ENCODE results near the gene TBC1D2B. TPM values are rescaled to one million over a fixed set of nuclear protein-coding genes. Genes with fewer than 3 reads are reported as not detected.

The TBC1D2B gene
- 13.7 and 15.4 TPM in 2 replicates for total RNA-seq

DNA sequence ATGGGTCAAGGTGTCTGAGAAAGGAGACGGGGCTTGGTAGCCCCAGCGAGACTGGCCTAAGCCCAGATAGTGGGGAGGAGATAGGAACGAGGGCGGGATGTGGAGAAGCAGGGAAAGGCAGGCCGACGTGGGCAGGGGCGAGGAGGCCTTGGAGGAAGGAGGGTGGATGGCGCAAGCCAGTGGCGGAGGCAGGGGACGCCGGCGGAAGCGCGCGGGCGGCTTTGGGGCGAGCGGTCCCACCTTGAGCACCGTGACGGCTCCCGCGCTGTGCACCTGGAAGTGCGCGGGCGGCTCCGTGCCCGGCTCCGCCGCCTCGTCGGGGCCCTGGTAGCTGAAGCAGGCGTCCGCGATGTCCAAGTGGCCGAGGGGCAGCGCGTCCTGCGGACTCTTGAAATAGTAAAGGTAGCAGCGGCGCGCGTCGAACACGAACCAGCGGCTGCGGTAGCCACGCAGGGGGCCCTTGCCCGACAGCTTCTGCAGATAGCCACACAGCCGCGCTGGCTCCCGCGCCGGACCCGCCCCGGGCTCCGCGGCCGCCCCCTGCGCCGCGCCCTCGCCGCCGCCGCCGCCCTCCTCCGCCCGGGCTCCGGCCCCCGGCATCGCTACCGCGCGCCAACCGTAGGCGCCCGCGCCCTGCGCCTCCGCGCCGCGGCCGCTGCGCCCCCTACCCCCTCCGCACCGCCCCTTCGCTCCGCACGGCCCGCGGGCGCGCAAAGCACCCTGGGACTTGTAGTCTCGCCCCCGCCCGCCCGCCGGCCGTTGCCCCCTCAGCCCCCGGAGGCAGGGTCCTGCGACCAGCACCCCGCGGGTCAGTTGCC lies at the start of gene TBC1D2B:
Gene TBC1D2B (minus strand): TSS at position 659 of the 818 bp plus-strand sequence. CDS start 59 bp downstream, at position 600.
- TF ChIP-seq, protein P1, sequence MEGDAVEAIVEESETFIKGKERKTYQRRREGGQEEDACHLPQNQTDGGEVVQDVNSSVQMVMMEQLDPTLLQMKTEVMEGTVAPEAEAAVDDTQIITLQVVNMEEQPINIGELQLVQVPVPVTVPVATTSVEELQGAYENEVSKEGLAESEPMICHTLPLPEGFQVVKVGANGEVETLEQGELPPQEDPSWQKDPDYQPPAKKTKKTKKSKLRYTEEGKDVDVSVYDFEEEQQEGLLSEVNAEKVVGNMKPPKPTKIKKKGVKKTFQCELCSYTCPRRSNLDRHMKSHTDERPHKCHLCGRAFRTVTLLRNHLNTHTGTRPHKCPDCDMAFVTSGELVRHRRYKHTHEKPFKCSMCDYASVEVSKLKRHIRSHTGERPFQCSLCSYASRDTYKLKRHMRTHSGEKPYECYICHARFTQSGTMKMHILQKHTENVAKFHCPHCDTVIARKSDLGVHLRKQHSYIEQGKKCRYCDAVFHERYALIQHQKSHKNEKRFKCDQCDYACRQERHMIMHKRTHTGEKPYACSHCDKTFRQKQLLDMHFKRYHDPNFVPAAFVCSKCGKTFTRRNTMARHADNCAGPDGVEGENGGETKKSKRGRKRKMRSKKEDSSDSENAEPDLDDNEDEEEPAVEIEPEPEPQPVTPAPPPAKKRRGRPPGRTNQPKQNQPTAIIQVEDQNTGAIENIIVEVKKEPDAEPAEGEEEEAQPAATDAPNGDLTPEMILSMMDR (IDR thresholded peaks at IDR 0.05; ENCODE audit: insufficient read depth, low read length, severe bottlenecking), result no peak
- H3K4me3 ChIP-seq (ENCODE audit: low read depth, low read length), result peak within 1 kb of the TSS; percentile 74
- no peak for FAIRE-seq
- no peaks in the 10 kb centered on the region for H3K36me3 ChIP-seq (ENCODE audit: control insufficient read depth, insufficient read depth, low read length)
- peak; percentile 26 for DNase-seq (ENCODE audit: low read depth)
- no peaks in the 10 kb centered on the region for H3K27me3 ChIP-seq (ENCODE audit: control insufficient read depth, insufficient read depth, low read length)

GRCh38 chr15:78125267-78125666 lies 47.8 kb upstream of the TBC1D2B start:
- TF ChIP-seq, protein P1 (IDR thresholded peaks at IDR 0.05; ENCODE audit: insufficient read depth, low read length, severe bottlenecking), result no peak
- Histone ChIP-seq H3K27me3 (ENCODE audit: control insufficient read depth, insufficient read depth, low read length) (peaks cover 2% of the 10 kb centered on the region), H3K4me3 (ENCODE audit: low read depth, low read length) (no peak overlapping the region), H3K36me3 (ENCODE audit: control insufficient read depth, insufficient read depth, low read length) (no peaks in the 10 kb centered on the region)
- DNase-seq (ENCODE audit: low read depth), result no peak
- no peak for FAIRE-seq

- Histone ChIP-seq H3K27me3 (ENCODE audit: control insufficient read depth, insufficient read depth, low read length) (peaks cover 2% of the 10 kb centered on the region), H3K4me3 (ENCODE audit: low read depth, low read length) (no peak overlapping the region), H3K36me3 (ENCODE audit: control insufficient read depth, insufficient read depth, low read length) (no peaks in the 10 kb centered on the region)
- no peak for FAIRE-seq
- DNase-seq (ENCODE audit: low read depth), result no peak
- TF ChIP-seq, protein P1 (IDR thresholded peaks at IDR 0.05; ENCODE audit: insufficient read depth, low read length, severe bottlenecking), result no peak
Observed at GRCh38 chr15:78120523-78120922, 43.0 kb upstream of the TBC1D2B start.

DNA sequence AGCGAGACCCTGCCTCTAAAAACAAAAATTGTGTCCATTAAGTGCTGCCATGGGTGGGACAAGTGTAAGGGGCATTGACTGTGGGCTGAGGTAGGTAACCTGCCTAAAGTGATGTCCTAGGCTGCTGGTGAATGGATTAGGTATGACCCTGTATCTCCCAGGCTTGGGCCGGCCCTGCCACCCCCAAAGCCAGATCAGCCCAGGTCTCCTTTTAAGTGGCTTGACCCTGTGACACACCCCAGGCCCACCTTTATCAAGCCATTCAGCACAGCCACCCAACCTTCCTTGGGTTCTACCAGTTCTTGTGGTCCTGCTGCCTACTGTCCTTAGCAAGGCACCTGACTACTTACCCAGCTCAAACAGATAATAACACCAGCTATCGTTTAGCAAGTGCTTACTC lies 35.0 kb upstream of the TBC1D2B start:
- Histone ChIP-seq H3K36me3 (ENCODE audit: control insufficient read depth, insufficient read depth, low read length) (no peaks in the 10 kb centered on the region), H3K4me3 (ENCODE audit: low read depth, low read length) (no peak overlapping the region), H3K27me3 (ENCODE audit: control insufficient read depth, insufficient read depth, low read length) (no peaks in the 10 kb centered on the region)
- TF ChIP-seq, protein P1 (IDR thresholded peaks at IDR 0.05; ENCODE audit: insufficient read depth, low read length, severe bottlenecking), result no peak
- FAIRE-seq, result no peak
- DNase-seq (ENCODE audit: low read depth), result no peak

- TF ChIP-seq, protein P1 (IDR thresholded peaks at IDR 0.05; ENCODE audit: insufficient read depth, low read length, severe bottlenecking), result no peak
- H3K4me3 ChIP-seq (ENCODE audit: low read depth, low read length), result no peak overlapping the region
- DNase-seq (ENCODE audit: low read depth) (no peak), FAIRE-seq (no peak)
- H3K36me3 ChIP-seq (ENCODE audit: control insufficient read depth, insufficient read depth, low read length), result no peaks in the 10 kb centered on the region
- no peaks in the 10 kb centered on the region for H3K27me3 ChIP-seq (ENCODE audit: control insufficient read depth, insufficient read depth, low read length)
Observed at GRCh38 chr15:78111788-78112187, 34.3 kb upstream of the TBC1D2B start.

Data from bronchial epithelial cell (primary cell).